IMR-90 (cell line): ENCODE data around the gene TRAP1. TPM values are rescaled to one million over a fixed set of nuclear protein-coding genes. Genes with fewer than 3 reads are reported as not detected.

ENCODE experiments used
- ATAC-seq: fragments of 200-7000 bp; cut with Tn5 transposase; 2 replicates; pipeline ENCODE4 v1.9.1; 2020; ENCODE audit warnings: low read depth, mild to moderate bottlenecking, moderate library complexity
- BruUV-seq: library from RNA; stranded (reverse); fragments of 400-500 nt; replicated peaks from 2 replicates; lab custom pipeline; 2021; lab: Mats Ljungman, UMichigan
- CTCF ChIA-PET: fragments of 300-600 bp; formaldehyde crosslinking; extraction: SDS; loops from one replicate; lab custom pipeline; 2021; ENCODE audit warnings: antibody characterized with exemption; lab: Yijun Ruan, JAX
- POLR2A ChIA-PET: fragments of 300-600 bp; sonication (Branson Sonifier 250); formaldehyde crosslinking; loops from one replicate; lab custom pipeline; 2022; ENCODE audit warnings: antibody characterized with exemption; ENCODE audit not compliant: unreplicated experiment; lab: Charles Lee
- DNase-seq: peaks from one replicate; pipeline ENCODE4 v3.0.0; 2013
- H2AFZ ChIP-seq: replicated peaks from 2 replicates; pipeline ENCODE3; 2013; ENCODE audit warnings: low read length, mild to moderate bottlenecking; ENCODE audit not compliant: poor library complexity
- H2AK5ac ChIP-seq: 2 replicates; pipeline ENCODE4 v1.6.1; 2013; ENCODE audit warnings: low read depth, low read length, inconsistent platforms
- H2AK9ac ChIP-seq: replicated peaks from 2 replicates; pipeline ENCODE3; 2013; ENCODE audit warnings: mild to moderate bottlenecking, low read depth, low read length, moderate library complexity; ENCODE audit not compliant: poor library complexity
- H2BK120ac ChIP-seq: 2 replicates; pipeline ENCODE4 v1.6.1; 2013; ENCODE audit warnings: low read depth, low read length, inconsistent platforms
- H2BK15ac ChIP-seq: 3 replicates; pipeline ENCODE4 v1.6.1; 2013; ENCODE audit warnings: low read depth, low read length, inconsistent platforms
- H2BK20ac ChIP-seq: 2 replicates; pipeline ENCODE4 v1.6.1; 2013; ENCODE audit warnings: low read depth, mild to moderate bottlenecking, inconsistent platforms, low read length, moderate library complexity
- H2BK5ac ChIP-seq: 2 replicates; pipeline ENCODE4 v1.6.1; 2013; ENCODE audit warnings: mild to moderate bottlenecking, low read depth, low read length, inconsistent platforms; ENCODE audit not compliant: poor library complexity, severe bottlenecking
- H3K14ac ChIP-seq: replicated peaks from 2 replicates; pipeline ENCODE4 v1.6.1; 2013; ENCODE audit warnings: low read depth, low read length, inconsistent platforms
- H3K18ac ChIP-seq: 2 replicates; pipeline ENCODE4 v1.6.1; 2013; ENCODE audit warnings: low read depth, low read length, control low read depth
- H3K23ac ChIP-seq: 2 replicates; pipeline ENCODE4 v1.6.1; 2013; ENCODE audit warnings: low read depth, low read length, inconsistent platforms
- H3K27ac ChIP-seq: 2 replicates; pipeline ENCODE4 v1.5.1; 2013; ENCODE audit warnings: mild to moderate bottlenecking, control low read depth, low read length; ENCODE audit not compliant: insufficient read depth
- H3K27me3 ChIP-seq: 2 replicates; pipeline ENCODE4 v1.6.1; 2013; ENCODE audit warnings: low read length; ENCODE audit not compliant: control insufficient read depth, insufficient read depth
- H3K36me3 ChIP-seq: 2 replicates; pipeline ENCODE4 v1.6.1; 2013; ENCODE audit warnings: low read length, mixed read lengths; ENCODE audit not compliant: control insufficient read depth, insufficient read depth
- H3K4ac ChIP-seq: 2 replicates; pipeline ENCODE4 v1.6.1; 2013; ENCODE audit warnings: low read depth, low read length, inconsistent platforms
- H3K4me1 ChIP-seq: 2 replicates; pipeline ENCODE4 v1.6.1; 2013; ENCODE audit warnings: low read length, mixed read lengths; ENCODE audit not compliant: control insufficient read depth, insufficient read depth
- H3K4me2 ChIP-seq: 2 replicates; pipeline ENCODE4 v1.6.1; 2013; ENCODE audit warnings: low read depth, mild to moderate bottlenecking, control low read depth, low read length, moderate library complexity
- H3K4me3 ChIP-seq: 2 replicates; pipeline ENCODE4 v1.5.1; 2013; ENCODE audit warnings: low read depth, mild to moderate bottlenecking, control low read depth, low read length, moderate library complexity; ENCODE audit not compliant: insufficient read depth
- H3K56ac ChIP-seq: 2 replicates; pipeline ENCODE4 v1.6.1; 2013; ENCODE audit warnings: low read length, inconsistent platforms; ENCODE audit not compliant: insufficient read depth; ENCODE audit errors: extremely low read depth
- H3K79me1 ChIP-seq, 2 experiments: 2 replicates each; pipeline ENCODE4 v1.6.1; 2013; ENCODE audit warnings: low read length in 2 of 2, inconsistent platforms in 1 of 2, low read depth in 1 of 2
- H3K9ac ChIP-seq: 2 replicates; pipeline ENCODE4 v1.6.1; 2013; ENCODE audit warnings: low read depth, low read length, control low read depth
- H3K9me1 ChIP-seq: 2 replicates; pipeline ENCODE4 v1.6.1; 2013; ENCODE audit warnings: low read length, inconsistent platforms; ENCODE audit not compliant: insufficient read depth
- H3K9me3 ChIP-seq: 2 replicates; pipeline ENCODE4 v1.6.1; 2013; ENCODE audit warnings: low read length; ENCODE audit not compliant: control insufficient read depth, insufficient read depth
- H4K20me1 ChIP-seq: 2 replicates; pipeline ENCODE4 v1.6.1; 2013; ENCODE audit warnings: low read length, inconsistent platforms; ENCODE audit not compliant: insufficient read depth
- H4K5ac ChIP-seq: 2 replicates; pipeline ENCODE4 v1.6.1; 2013; ENCODE audit warnings: mild to moderate bottlenecking, low read depth, low read length, control low read depth
- H4K8ac ChIP-seq, 2 experiments: 2 replicates each; pipeline ENCODE4 v1.6.1; 2013; ENCODE audit warnings: low read depth in 2 of 2, low read length in 2 of 2, control low read depth in 1 of 2, inconsistent platforms in 1 of 2
- H4K91ac ChIP-seq: 2 replicates; pipeline ENCODE4 v1.6.1; 2013; ENCODE audit warnings: low read depth, low read length, inconsistent platforms; ENCODE audit not compliant: insufficient read depth
- BHLHE40 ChIP-seq: fragments of 150-350 bp; IDR thresholded peaks from 2 replicates; pipeline ENCODE4 v1.6.1; 2016; ENCODE audit warnings: mild to moderate bottlenecking, low read depth, low read length
- CHD1 ChIP-seq: IDR thresholded peaks from 2 replicates; pipeline ENCODE4 v1.6.1; 2012; ENCODE audit warnings: low read depth, low read length, improper control_type of control experiment
- CTCF ChIP-seq: conservative IDR thresholded peaks from 2 replicates; pipeline ENCODE4 v1.5.1; 2012; ENCODE audit warnings: mild to moderate bottlenecking, low read depth, low read length, improper control_type of control experiment
- ELK1 ChIP-seq: fragments of 150-350 bp; IDR thresholded peaks from 2 replicates; pipeline ENCODE4 v1.6.1; 2016; ENCODE audit warnings: low read depth, mild to moderate bottlenecking, low read length, moderate library complexity, borderline replicate concordance
- MAFK ChIP-seq: IDR thresholded peaks from 2 replicates; pipeline ENCODE4 v1.6.1; 2012; ENCODE audit warnings: low read depth, low read length, improper control_type of control experiment
- MAZ ChIP-seq: IDR thresholded peaks from 2 replicates; pipeline ENCODE4 v1.6.1; 2012; ENCODE audit warnings: low read depth, mild to moderate bottlenecking, low read length, improper control_type of control experiment, moderate library complexity, borderline replicate concordance
- MXI1 ChIP-seq: IDR thresholded peaks from 2 replicates; pipeline ENCODE4 v1.6.1; 2012; ENCODE audit warnings: low read depth, mild to moderate bottlenecking, low read length, moderate library complexity, borderline replicate concordance
- POLR2A ChIP-seq: IDR thresholded peaks from 2 replicates; pipeline ENCODE4 v1.6.1; 2012; ENCODE audit warnings: mild to moderate bottlenecking, low read depth, low read length
- RCOR1 ChIP-seq: IDR thresholded peaks from 2 replicates; pipeline ENCODE4 v1.6.1; 2012; ENCODE audit warnings: mild to moderate bottlenecking, low read length, improper control_type of control experiment; ENCODE audit not compliant: insufficient replicate concordance
- RFX5 ChIP-seq: IDR thresholded peaks from 2 replicates; pipeline ENCODE4 v1.8.0; 2012; ENCODE audit warnings: low read depth, mild to moderate bottlenecking, low read length, moderate library complexity
- SMC3 ChIP-seq: fragments of 150-350 bp; IDR thresholded peaks from 2 replicates; pipeline ENCODE4 v1.6.1; 2016; ENCODE audit warnings: low read depth, mild to moderate bottlenecking, antibody characterized with exemption, low read length, moderate library complexity
- WGBS, 2 experiments: methylation state at CpG; one replicate each; pipeline versions ENCODE4 v1.1.5 to v1.1.7; 2013; ENCODE audit warnings: missing lambda C conversion rate in 2 of 2; ENCODE audit not compliant: insufficient read length in 1 of 2; ENCODE audit errors: extremely low coverage in 2 of 2; 5-methylcytosine and 5-hydroxymethylcytosine counted together
- dilution Hi-C: fragments of 300-500 bp; cut with HindIII; formaldehyde crosslinking; loops from one replicate; pipeline ENCODE4 v1.14.3; 2018; ENCODE audit warnings: low sequenced_read_pairs; ENCODE audit not compliant: unreplicated experiment
- in situ Hi-C: fragments of 300-500 bp; cut with MboI; formaldehyde crosslinking; loops from 3 replicates; pipeline ENCODE4 v1.14.3; 2019; ENCODE audit warnings: low sequenced_read_pairs, inconsistent platforms, mixed read lengths
- intact Hi-C: fragments of 100-400 bp; cut with micrococcal nuclease; formaldehyde crosslinking; loops from 2 replicates; pipeline ENCODE4 v1.10.0; 2022
- polyA plus RNA-seq, 3 experiments: library from polyadenylated mRNA; depleted of rRNA; stranded (reverse); fragments of >200 nt; gene quantifications; 2 replicates each; pipeline ENCODE4 v1.2.3, GENCODE V29; 2012; ENCODE audit warnings: low replicate concordance in 1 of 3
- total RNA-seq: library from RNA; depleted of rRNA; stranded (reverse); fragments of >200 nt; gene quantifications from 2 replicates; pipeline ENCODE4 v1.2.3, GENCODE V29; 2012

Gene TRAP1
- total and polyA plus RNA-seq, 2 of the 4 experiments (the other 2 are of a cell fraction), result 139 to 145 TPM

GRCh38 chr16:3727806-3728381 lies 10.6 kb upstream of the TRAP1 start:
- no peak overlapping the region for H3K23ac ChIP-seq
- H3K9ac ChIP-seq, result no peak overlapping the region
- H3K14ac ChIP-seq, result no peak overlapping the region
- H2BK5ac ChIP-seq, result no peak overlapping the region
- no peak overlapping the region for H2BK120ac ChIP-seq
- dilution Hi-C loops, result no loop called here
- no peak overlapping the region for H2AK5ac ChIP-seq
- peak overlapping the region; percentile 40 for H2AK9ac ChIP-seq
- H3K4me2 ChIP-seq, result no peak overlapping the region
- no peak overlapping the region for H3K18ac ChIP-seq
- H2AFZ ChIP-seq, result no peak overlapping the region
- no peak overlapping the region for H3K56ac ChIP-seq
- no peak overlapping the region for H2BK15ac ChIP-seq
- no peak overlapping the region for H3K27ac ChIP-seq
- H3K4me1 ChIP-seq, result no peaks in the 10 kb centered on the region
- peaks cover 62% of the 10 kb centered on the region for H3K36me3 ChIP-seq
- H3K4me3 ChIP-seq, result no peak overlapping the region
- no peak overlapping the region for H2BK20ac ChIP-seq
- ATAC-seq, result no peak
- TF ChIP-seq BHLHE40 (no peak), CTCF (no peak), ELK1 (no peak), MAZ (no peak), SMC3 (no peak), RCOR1 (no peak), POLR2A (no peak), RFX5 (no peak), MXI1 (no peak), CHD1 (no peak), MAFK (no peak)
- WGBS, 2 experiments, result 95% methylated on average over 18 of the region's 21 CpGs; no CpG with 5 or more reads in 1 of the 2 experiments
- intact Hi-C loops, result no loop called here
- H3K79me1 ChIP-seq, result peaks cover 0 to 31% of the 10 kb centered on the region in 2 experiments; a peak in 2 of 4 replicates
- no peaks in the 10 kb centered on the region for H3K27me3 ChIP-seq
- H3K9me3 ChIP-seq, result no peaks in the 10 kb centered on the region
- in situ Hi-C loops, result no loop called here
- H4K8ac ChIP-seq, result no peak overlapping the region
- no peak overlapping the region for H4K5ac ChIP-seq
- H4K20me1 ChIP-seq, result peaks cover 21% of the 10 kb centered on the region
- H3K4ac ChIP-seq, result no peak overlapping the region
- DNase-seq, result no peak
- no peak overlapping the region for H4K91ac ChIP-seq
- POLR2A ChIA-PET, result no interaction called here
- CTCF ChIA-PET, result no interaction called here
- no TSS peak for BruUV-seq
- 0 out of 2 replicates have a peak, but pooled peaks cover 4% of the 10 kb centered on the region for H3K9me1 ChIP-seq
